ENCODE measurements around the gene CETP. TPM values are rescaled to one million over a fixed set of nuclear protein-coding genes. Genes with fewer than 3 reads are reported as not detected.
A peak's percentile ranks its signal among the peaks of the same experiment; 100 is the strongest.
"Not testable (repeated sequence)": the region's sequence is repeated elsewhere in the genome, so short reads cannot be mapped to it uniquely, and the experiment has no call there.

Gene CETP
- total and polyA plus RNA-seq, 4 experiments from 2014 or later = 0.14 TPM; not detected in 3

- Histone ChIP-seq H3K9me3 (ENCODE audit: control insufficient read depth in 1 of 2, low read length in 2 of 2) (no peaks in the 10 kb centered on the region), H3K36me3 (ENCODE audit: insufficient read depth, low read length) (peaks cover 10% of the 10 kb centered on the region), H3K4me1 (ENCODE audit: insufficient read depth, low read length) (peaks cover 64% of the 10 kb centered on the region), H3K4me3 (ENCODE audit: low read length in 2 of 2) (no peak overlapping the region), H3K27ac (ENCODE audit: low read depth, low read length) (peak overlapping the region; percentile 97), H3K27me3 (ENCODE audit: insufficient read depth, low read length) (no peaks in the 10 kb centered on the region)
- Mint-ChIP-seq H3K4me3 (peak overlapping the region in 6 of 8 donors; percentile 39 to 99 (median 52)), H3K9me3 (no peaks in the 10 kb centered on the region), H3K27ac (peak overlapping the region; percentile 18 to 91 (median 88)), H3K4me1 (peaks cover 29 to 95% (median 52%) of the 10 kb centered on the region in 4 donors), H3K36me3 (peaks cover 26 to 67% of the 10 kb centered on the region in 2 donors), H3K27me3 (no peaks in the 10 kb centered on the region)
- ChIA-PET CTCF (ENCODE audit: partially characterized antibody) (interaction anchor here (0.8 to 10.1 kb wide), 7 partner anchors 19 to 107 kb away, joined by 3 to 81 read pairs (median 4); partner anchors contain the start of gene CPNE2), POLR2A (ENCODE audit: partially characterized antibody) (interaction anchor here (0.9 to 8.4 kb wide), 7 partner anchors 8 to 552 kb away, joined by 3 to 210 read pairs (median 64); no protein-coding TSS in a partner anchor)
- no peak for DNase-seq
- intact Hi-C loops (cut with micrococcal nuclease) = no loop called here
Measured at GRCh38 chr16:56985288-56985961, 23.7 kb downstream of the CETP start.

- peak overlapping the region in 6 of 8 donors; percentile 13 to 99 (median 54) for H3K4me3 Mint-ChIP-seq
- H3K4me1 Mint-ChIP-seq = peaks cover 31 to 98% (median 51%) of the 10 kb centered on the region in 4 donors
- H3K4me1 ChIP-seq (ENCODE audit: insufficient read depth, low read length) = peaks cover 67% of the 10 kb centered on the region
- H3K4me3 ChIP-seq (ENCODE audit: low read length in 2 of 2) = no peak overlapping the region
- H3K27ac ChIP-seq (ENCODE audit: low read depth, low read length) = peak overlapping the region; percentile 97
- H3K27me3 ChIP-seq (ENCODE audit: insufficient read depth, low read length) = no peaks in the 10 kb centered on the region
- H3K9me3 ChIP-seq (ENCODE audit: control insufficient read depth in 1 of 2, low read length in 2 of 2) = no peaks in the 10 kb centered on the region
- POLR2A ChIA-PET (ENCODE audit: partially characterized antibody) = interaction anchor here (0.8 to 8.4 kb wide), 9 partner anchors 8 to 551 kb away, joined by 3 to 210 read pairs (median 26); no protein-coding TSS in a partner anchor
- CTCF ChIA-PET (ENCODE audit: partially characterized antibody) = interaction anchor here (0.8 to 10.1 kb wide), 7 partner anchors 19 to 107 kb away, joined by 3 to 81 read pairs (median 4); partner anchors contain the start of gene CPNE2
- intact Hi-C loops (cut with micrococcal nuclease) = no loop called here
- H3K36me3 ChIP-seq (ENCODE audit: insufficient read depth, low read length) = peaks cover 10% of the 10 kb centered on the region
- H3K36me3 Mint-ChIP-seq = peaks cover 29 to 72% of the 10 kb centered on the region in 2 donors
- DNase-seq = no peak
- H3K27ac Mint-ChIP-seq = peak overlapping the region; percentile 30 to 94 (median 88)
- no peaks in the 10 kb centered on the region for H3K9me3 Mint-ChIP-seq
- no peaks in the 10 kb centered on the region for H3K27me3 Mint-ChIP-seq
Measured at GRCh38 chr16:56985962-56986360, 24.2 kb downstream of the CETP start.

GRCh38 chr16:56986361-56986760, 24.6 kb downstream of the CETP start:
- intact Hi-C loops (cut with micrococcal nuclease) = no loop called here
- H3K27me3 ChIP-seq (ENCODE audit: insufficient read depth, low read length) = no peaks in the 10 kb centered on the region
- no peaks in the 10 kb centered on the region for H3K9me3 Mint-ChIP-seq
- peaks cover 10% of the 10 kb centered on the region for H3K36me3 ChIP-seq (ENCODE audit: insufficient read depth, low read length)
- H3K27ac ChIP-seq (ENCODE audit: low read depth, low read length) = peak overlapping the region; percentile 97
- H3K4me3 ChIP-seq (ENCODE audit: low read length in 2 of 2) = peak overlapping the region in 1 of 2 donors; percentile 16
- peaks cover 69% of the 10 kb centered on the region for H3K4me1 ChIP-seq (ENCODE audit: insufficient read depth, low read length)
- no peak for DNase-seq
- H3K9me3 ChIP-seq (ENCODE audit: control insufficient read depth in 1 of 2, low read length in 2 of 2) = no peaks in the 10 kb centered on the region
- H3K27ac Mint-ChIP-seq = peak overlapping the region in 6 of 7 donors; percentile 79 to 94 (median 90)
- H3K27me3 Mint-ChIP-seq = no peaks in the 10 kb centered on the region
- peak overlapping the region; percentile 94 to 100 (median 99) for H3K4me3 Mint-ChIP-seq
- CTCF ChIA-PET (ENCODE audit: partially characterized antibody) = interaction anchor here (0.5 to 10.1 kb wide), 7 partner anchors 15 to 154 kb away, joined by 3 to 81 read pairs (median 4); partner anchors contain the start of gene CPNE2
- POLR2A ChIA-PET (ENCODE audit: partially characterized antibody) = interaction anchor here (0.8 to 8.4 kb wide), 10 partner anchors 9 to 551 kb away, joined by 3 to 210 read pairs (median 18); no protein-coding TSS in a partner anchor
- H3K4me1 Mint-ChIP-seq = peaks cover 31 to 96% (median 49%) of the 10 kb centered on the region in 4 donors
- peaks cover 28 to 72% of the 10 kb centered on the region in 2 donors for H3K36me3 Mint-ChIP-seq

- Histone ChIP-seq H3K4me3 (ENCODE audit: low read length in 2 of 2) (peak overlapping the region in 1 of 2 donors; percentile 16), H3K27ac (ENCODE audit: low read depth, low read length) (peak overlapping the region; percentile 97), H3K4me1 (ENCODE audit: insufficient read depth, low read length) (peaks cover 74% of the 10 kb centered on the region)
- ChIA-PET POLR2A (ENCODE audit: partially characterized antibody) (interaction anchor here (0.8 to 8.4 kb wide), 9 partner anchors 9 to 95 kb away, joined by 3 to 210 read pairs (median 26); no protein-coding TSS in a partner anchor), CTCF (ENCODE audit: partially characterized antibody) (interaction anchor here (0.5 to 10.1 kb wide), 6 partner anchors 14 to 153 kb away, joined by 3 to 81 read pairs (median 4); partner anchors contain the start of gene CPNE2)
- H3K27me3 ChIP-seq (ENCODE audit: insufficient read depth, low read length); H3K27me3 Mint-ChIP-seq; intact Hi-C loops (cut with micrococcal nuclease); H3K36me3 ChIP-seq (ENCODE audit: insufficient read depth, low read length); H3K9me3 Mint-ChIP-seq; DNase-seq; H3K9me3 ChIP-seq (ENCODE audit: control insufficient read depth in 1 of 2, low read length in 2 of 2): not testable (repeated sequence)
- H3K27ac Mint-ChIP-seq = peak overlapping the region; percentile 79 to 100 (median 90)
- peak overlapping the region; percentile 94 to 100 (median 99) for H3K4me3 Mint-ChIP-seq
- H3K36me3 Mint-ChIP-seq = peaks cover 27 to 70% of the 10 kb centered on the region in 2 donors
- H3K4me1 Mint-ChIP-seq = peaks cover 33 to 95% (median 50%) of the 10 kb centered on the region in 4 donors
Measured at GRCh38 chr16:56986908-56987307, 25.2 kb downstream of the CETP start.

GRCh38 chr16:56987692-56988091, 25.9 kb downstream of the CETP start:
- Mint-ChIP-seq H3K36me3 (peaks cover 25 to 67% of the 10 kb centered on the region in 2 donors), H3K27me3 (no peaks in the 10 kb centered on the region), H3K4me3 (peak overlapping the region; percentile 94 to 100 (median 99)), H3K4me1 (peaks cover 35 to 95% (median 51%) of the 10 kb centered on the region in 4 donors), H3K27ac (peak overlapping the region; percentile 82 to 100 (median 94)), H3K9me3 (no peaks in the 10 kb centered on the region)
- no peaks in the 10 kb centered on the region for H3K27me3 ChIP-seq (ENCODE audit: insufficient read depth, low read length)
- no peaks in the 10 kb centered on the region for H3K9me3 ChIP-seq (ENCODE audit: control insufficient read depth in 1 of 2, low read length in 2 of 2)
- H3K27ac ChIP-seq (ENCODE audit: low read depth, low read length) = peak overlapping the region; percentile 97
- no peaks in the 10 kb centered on the region for H3K36me3 ChIP-seq (ENCODE audit: insufficient read depth, low read length)
- H3K4me1 ChIP-seq (ENCODE audit: insufficient read depth, low read length) = peaks cover 73% of the 10 kb centered on the region
- intact Hi-C loops (cut with micrococcal nuclease) = loop anchor here (2.0 kb wide), 1 partner anchor 55 kb away; the partner anchor contains the start of gene HERPUD1
- ChIA-PET POLR2A (ENCODE audit: partially characterized antibody) (interaction anchor here (0.8 to 8.4 kb wide), 13 partner anchors 10 to 199 kb away, joined by 3 to 210 read pairs (median 26); partner anchors contain the start of genes HERPUD1, PSME3IP1 and RSPRY1), CTCF (ENCODE audit: partially characterized antibody) (interaction anchor here (1.1 to 10.1 kb wide), 6 partner anchors 17 to 105 kb away, joined by 3 to 81 read pairs (median 9); partner anchors contain the start of gene CPNE2)
- H3K4me3 ChIP-seq (ENCODE audit: low read length in 2 of 2) = peak overlapping the region; percentile 85 to 91
- DNase-seq = no peak

GRCh38 chr16:56988161-56988947, 26.6 kb downstream of the CETP start:
- H3K27ac ChIP-seq (ENCODE audit: low read depth, low read length) = peak overlapping the region; percentile 97
- H3K9me3 ChIP-seq (ENCODE audit: control insufficient read depth in 1 of 2, low read length in 2 of 2) = no peaks in the 10 kb centered on the region
- Mint-ChIP-seq H3K36me3 (peaks cover 27 to 66% of the 10 kb centered on the region in 2 donors), H3K9me3 (no peaks in the 10 kb centered on the region), H3K4me3 (peak overlapping the region; percentile 94 to 100 (median 99)), H3K27ac (peak overlapping the region; percentile 89 to 100 (median 98)), H3K4me1 (peaks cover 41 to 96% (median 56%) of the 10 kb centered on the region in 4 donors), H3K27me3 (no peaks in the 10 kb centered on the region)
- intact Hi-C loops (cut with micrococcal nuclease) = loop anchor here (2.0 kb wide), 1 partner anchor 56 kb away; the partner anchor contains the start of gene HERPUD1
- ChIA-PET POLR2A (ENCODE audit: partially characterized antibody) (interaction anchor here (0.8 to 8.4 kb wide), 18 partner anchors 9 to 199 kb away, joined by 4 to 210 read pairs (median 12); partner anchors contain the start of genes HERPUD1, PSME3IP1 and RSPRY1), CTCF (ENCODE audit: partially characterized antibody) (interaction anchor here (1.1 to 10.1 kb wide), 7 partner anchors 19 to 104 kb away, joined by 3 to 81 read pairs (median 7); partner anchors contain the start of gene CPNE2)
- H3K4me3 ChIP-seq (ENCODE audit: low read length in 2 of 2) = peak overlapping the region; percentile 85 to 91
- H3K27me3 ChIP-seq (ENCODE audit: insufficient read depth, low read length) = no peaks in the 10 kb centered on the region
- H3K4me1 ChIP-seq (ENCODE audit: insufficient read depth, low read length) = peaks cover 72% of the 10 kb centered on the region
- no peaks in the 10 kb centered on the region for H3K36me3 ChIP-seq (ENCODE audit: insufficient read depth, low read length)
- DNase-seq = no peak

All from CD4-positive, alpha-beta memory T cell (primary cell).